ENCODE results near the gene VASP.

DNA sequence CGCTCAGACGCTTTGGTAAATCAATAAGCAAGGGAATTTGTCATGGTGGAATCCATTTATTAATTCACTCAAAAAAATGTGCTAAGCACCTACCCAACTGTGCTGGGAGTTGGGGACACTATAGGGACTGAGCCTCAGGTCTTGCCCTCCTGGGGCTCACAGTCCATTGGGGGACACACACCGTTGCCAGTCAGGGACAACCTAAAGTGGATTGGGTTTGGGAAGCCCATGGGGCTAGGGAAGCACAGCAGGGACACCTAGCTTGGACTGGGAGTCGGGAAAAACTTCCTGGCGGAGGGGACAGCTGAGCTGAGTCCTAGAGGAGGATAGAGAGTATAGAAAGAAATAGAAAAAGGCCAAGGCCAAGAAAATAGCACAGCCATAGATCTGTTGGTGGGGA is 31.0 kb upstream of the VASP start:
- TF ChIP-seq YY1 (IDR thresholded peaks at IDR 0.05; ENCODE audit: insufficient read depth, insufficient read length) (no peak), ZNF274 (IDR thresholded peaks at IDR 0.05; ENCODE audit: low read depth, low read length) (no peak)

All from NT2/D1 (cell line).